Spleen (tissue), 7 donors: Measurements from ENCODE around the gene F2RL3.

Source experiments
- POLR2A ChIP-seq, 3 donors: fragments of 450-650 bp; IDR thresholded peaks; one replicate each; pipeline ENCODE4 v1.5.1; 2017; ENCODE audit warnings: antibody characterized with exemption in 3 of 3, mild to moderate bottlenecking in 1 of 3
- POLR2AphosphoS5 ChIP-seq, 3 donors: sonication (generic); formaldehyde crosslinking; IDR thresholded peaks; one replicate each; pipeline ENCODE4 v1.5.1; 2017; ENCODE audit warnings: antibody characterized with exemption in 3 of 3
- TF ChIP-seq, protein P1 (sequence below), 11 experiments: fragments of 200-600 bp in 7 of 11; fragments of 450-650 bp in 4 of 11; sonication (generic) in 4 of 11; IDR thresholded peaks in 8 of 11; conservative IDR thresholded peaks in 3 of 11; 1 replicate in 7 of 11; 2 replicates in 4 of 11; pipeline versions ENCODE4 v1.4.0 to v1.8.0; 2016 to 2021; ENCODE audit warnings: antibody characterized with exemption in 11 of 11, inconsistent platforms in 4 of 11, mild to moderate bottlenecking in 1 of 11
- donor health status: DM: no; HTN: no; CAD: no; lungs with moderate emphysema.
- donor health status: DM: no; HTN: no; CAD: no.
- donor health status: DM: no; HTN: no; CAD: no.

DNA sequence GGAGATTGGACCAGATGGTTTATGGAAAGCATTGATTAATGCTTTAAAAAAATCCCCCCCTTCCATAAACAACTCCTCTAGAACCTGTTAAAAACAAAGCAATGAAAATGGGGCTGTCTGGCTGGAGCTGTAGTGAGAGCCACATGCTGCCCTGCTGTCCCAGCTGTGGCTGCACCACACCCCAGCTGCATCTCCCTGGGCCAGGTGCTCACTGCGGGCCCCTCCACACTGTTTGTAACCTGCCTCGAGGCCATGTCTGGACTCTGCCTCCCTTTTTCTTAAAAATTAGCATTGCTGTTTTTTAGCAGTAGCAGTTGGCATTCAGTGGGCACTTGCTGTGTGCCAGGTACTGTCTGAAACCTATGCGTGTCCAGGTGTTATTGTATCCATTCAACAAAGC is 15.2 kb upstream of the F2RL3 start:
- no peak for TF ChIP-seq POLR2A (IDR thresholded peaks at IDR 0.05)
- TF ChIP-seq, protein P1, sequence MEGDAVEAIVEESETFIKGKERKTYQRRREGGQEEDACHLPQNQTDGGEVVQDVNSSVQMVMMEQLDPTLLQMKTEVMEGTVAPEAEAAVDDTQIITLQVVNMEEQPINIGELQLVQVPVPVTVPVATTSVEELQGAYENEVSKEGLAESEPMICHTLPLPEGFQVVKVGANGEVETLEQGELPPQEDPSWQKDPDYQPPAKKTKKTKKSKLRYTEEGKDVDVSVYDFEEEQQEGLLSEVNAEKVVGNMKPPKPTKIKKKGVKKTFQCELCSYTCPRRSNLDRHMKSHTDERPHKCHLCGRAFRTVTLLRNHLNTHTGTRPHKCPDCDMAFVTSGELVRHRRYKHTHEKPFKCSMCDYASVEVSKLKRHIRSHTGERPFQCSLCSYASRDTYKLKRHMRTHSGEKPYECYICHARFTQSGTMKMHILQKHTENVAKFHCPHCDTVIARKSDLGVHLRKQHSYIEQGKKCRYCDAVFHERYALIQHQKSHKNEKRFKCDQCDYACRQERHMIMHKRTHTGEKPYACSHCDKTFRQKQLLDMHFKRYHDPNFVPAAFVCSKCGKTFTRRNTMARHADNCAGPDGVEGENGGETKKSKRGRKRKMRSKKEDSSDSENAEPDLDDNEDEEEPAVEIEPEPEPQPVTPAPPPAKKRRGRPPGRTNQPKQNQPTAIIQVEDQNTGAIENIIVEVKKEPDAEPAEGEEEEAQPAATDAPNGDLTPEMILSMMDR (IDR thresholded peaks at IDR 0.05 in 8 of 11, conservative IDR thresholded peaks at IDR 0.05 in 3 of 11): no peak
- no peak for TF ChIP-seq POLR2AphosphoS5 (IDR thresholded peaks at IDR 0.05)
